Thymus (tissue), 11 donors: ENCODE data around the gene KCNT2. TPM values are rescaled to one million over a fixed set of nuclear protein-coding genes. Genes with fewer than 3 reads are reported as not detected.

Experiments
- DNase-seq, 9 donors: peaks; one replicate each; pipeline ENCODE4 v3.0.0-alpha.2; 2013; ENCODE audit warnings: low spot score in 9 of 9, low read depth in 6 of 9, missing footprints in 1 of 9
- H3K27ac ChIP-seq, 2 donors: one replicate each; pipeline ENCODE4 v1.5.1; 2013; ENCODE audit warnings: control low read depth in 1 of 2, low read depth in 1 of 2, low read length in 1 of 2, mild to moderate bottlenecking in 1 of 2, moderate library complexity in 1 of 2
- H3K27me3 ChIP-seq, 2 donors: one replicate each; pipeline ENCODE4 v1.5.1; 2013; ENCODE audit warnings: low read length in 1 of 2; ENCODE audit not compliant: control insufficient read depth in 2 of 2, insufficient read depth in 1 of 2
- H3K36me3 ChIP-seq, 2 donors: one replicate each; pipeline ENCODE4 v1.5.1; 2013; ENCODE audit warnings: low read length in 1 of 2, mild to moderate bottlenecking in 1 of 2, moderate library complexity in 1 of 2; ENCODE audit not compliant: control insufficient read depth in 2 of 2, insufficient read depth in 2 of 2
- H3K4me1 ChIP-seq, 2 donors: one replicate each; pipeline ENCODE4 v1.5.1; 2013; ENCODE audit warnings: low read length in 2 of 2; ENCODE audit not compliant: control insufficient read depth in 2 of 2, insufficient read depth in 2 of 2
- H3K4me3 ChIP-seq, 2 donors: one replicate each; pipeline ENCODE4 v1.5.1; 2013; ENCODE audit warnings: low read length in 2 of 2, control low read depth in 1 of 2, mild to moderate bottlenecking in 1 of 2
- H3K9me3 ChIP-seq, 2 donors: one replicate each; pipeline ENCODE4 v1.5.1; 2013; ENCODE audit warnings: low read length in 1 of 2, mild to moderate bottlenecking in 1 of 2; ENCODE audit not compliant: control insufficient read depth in 2 of 2, insufficient read depth in 1 of 2
- WGBS: extraction: QIAGEN DNeasy Blood & Tissue Kit; methylation state at CpG from one replicate; pipeline ENCODE4 v1.1.7; 2013; 5-methylcytosine and 5-hydroxymethylcytosine counted together
- polyA plus RNA-seq: library from polyadenylated mRNA; stranded (reverse); fragments of 200-250 nt; gene quantifications from one replicate; pipeline ENCODE4 v1.2.3, GENCODE V29; 2013
- total RNA-seq: library from RNA; stranded (reverse); fragments of 120-200 nt; gene quantifications from one replicate; pipeline ENCODE4 v1.2.4, GENCODE V29; 2013
- donor health status: healthy.

KCNT2 gene
- total and polyA plus RNA-seq, 2 donors, result 0.41 to 0.85 TPM

- Histone ChIP-seq H3K27ac (no peak overlapping the region), H3K4me3 (no peak overlapping the region), H3K27me3 (no peaks in the 10 kb centered on the region), H3K36me3 (no peaks in the 10 kb centered on the region), H3K4me1 (no peaks in the 10 kb centered on the region), H3K9me3 (no peaks in the 10 kb centered on the region)
- no peak for DNase-seq
- 94% methylated on average over 3 of the region's 3 CpGs for WGBS
These were observed 399.0 kb downstream of the KCNT2 start for GRCh38 chr1:196209265-196209664.

GRCh38 chr1:196207612-196208217 lies 400.5 kb downstream of the KCNT2 start:
- Histone ChIP-seq H3K4me1 (no peaks in the 10 kb centered on the region), H3K36me3 (no peaks in the 10 kb centered on the region), H3K27ac (no peak overlapping the region), H3K4me3 (no peak overlapping the region), H3K27me3 (no peaks in the 10 kb centered on the region), H3K9me3 (no peaks in the 10 kb centered on the region)
- 87% methylated on average over 3 of the region's 3 CpGs for WGBS
- DNase-seq, result no peak

GRCh38 chr1:196205882-196206281 lies 402.4 kb downstream of the KCNT2 start:
- no peaks in the 10 kb centered on the region for H3K4me1 ChIP-seq
- no peak overlapping the region for H3K4me3 ChIP-seq
- DNase-seq, result no peak
- WGBS, result 93% methylated on average over 2 of the region's 2 CpGs
- H3K27me3 ChIP-seq, result no peaks in the 10 kb centered on the region
- H3K9me3 ChIP-seq, result no peaks in the 10 kb centered on the region
- no peaks in the 10 kb centered on the region for H3K36me3 ChIP-seq
- H3K27ac ChIP-seq, result no peak overlapping the region

DNA sequence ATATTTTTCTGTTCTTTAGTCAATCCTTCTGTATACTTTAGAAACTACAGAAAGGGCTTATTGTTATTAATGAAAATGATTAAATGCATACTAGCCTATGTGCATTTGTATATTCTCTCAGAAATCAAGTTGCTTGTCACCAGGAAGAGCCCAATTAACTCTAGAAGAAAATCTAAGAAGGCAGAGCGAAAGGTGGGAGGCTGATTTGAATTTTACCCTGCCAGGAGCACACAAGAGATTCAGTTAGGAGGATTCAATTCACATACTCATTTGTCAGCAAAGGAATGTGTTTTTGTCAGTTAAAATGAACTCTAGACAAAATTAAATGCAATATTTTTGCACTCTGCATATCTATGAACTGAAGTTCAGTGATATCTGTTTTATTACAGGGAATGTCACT lies 411.8 kb downstream of the KCNT2 start:
- no peaks in the 10 kb centered on the region for H3K27me3 ChIP-seq
- H3K9me3 ChIP-seq, result no peaks in the 10 kb centered on the region
- no peaks in the 10 kb centered on the region for H3K36me3 ChIP-seq
- no peak overlapping the region for H3K27ac ChIP-seq
- H3K4me3 ChIP-seq, result no peak overlapping the region
- 91% methylated on average over 1 of the region's 1 CpG for WGBS
- no peaks in the 10 kb centered on the region for H3K4me1 ChIP-seq
- DNase-seq, result no peak

GRCh38 chr1:196193896-196194559 lies 414.2 kb downstream of the KCNT2 start:
- Histone ChIP-seq H3K4me1 (no peaks in the 10 kb centered on the region), H3K27ac (no peak overlapping the region), H3K9me3 (no peaks in the 10 kb centered on the region), H3K36me3 (no peaks in the 10 kb centered on the region), H3K4me3 (no peak overlapping the region), H3K27me3 (no peaks in the 10 kb centered on the region)
- WGBS, result 30% methylated on average over 3 of the region's 3 CpGs
- no peak for DNase-seq

GRCh38 chr1:196183941-196184340 lies 424.3 kb downstream of the KCNT2 start:
- no peaks in the 10 kb centered on the region for H3K9me3 ChIP-seq
- H3K27ac ChIP-seq, result no peak overlapping the region
- WGBS, result 97% methylated on average over 8 of the region's 8 CpGs
- DNase-seq, result no peak
- no peaks in the 10 kb centered on the region for H3K27me3 ChIP-seq
- H3K36me3 ChIP-seq, result no peaks in the 10 kb centered on the region
- H3K4me3 ChIP-seq, result no peak overlapping the region
- H3K4me1 ChIP-seq, result no peaks in the 10 kb centered on the region

DNA sequence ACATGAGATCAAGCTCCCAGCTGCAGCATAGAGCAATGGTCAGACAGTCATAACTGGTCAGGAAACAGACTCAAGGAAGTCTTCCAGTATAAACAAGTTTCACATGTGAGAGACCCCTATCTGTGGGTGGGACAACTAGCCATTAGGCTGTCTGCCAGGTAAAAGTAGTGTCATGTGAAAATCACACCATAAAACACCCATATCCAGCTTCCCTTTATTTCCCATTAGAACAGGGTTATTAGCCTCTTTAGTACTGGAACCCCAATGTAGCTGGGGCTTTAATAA lies 426.7 kb downstream of the KCNT2 start:
- Histone ChIP-seq H3K4me3 (no peak overlapping the region), H3K4me1 (no peaks in the 10 kb centered on the region), H3K27me3 (no peaks in the 10 kb centered on the region), H3K36me3 (no peaks in the 10 kb centered on the region), H3K9me3 (no peaks in the 10 kb centered on the region), H3K27ac (no peak overlapping the region)
- no peak for DNase-seq

DNA sequence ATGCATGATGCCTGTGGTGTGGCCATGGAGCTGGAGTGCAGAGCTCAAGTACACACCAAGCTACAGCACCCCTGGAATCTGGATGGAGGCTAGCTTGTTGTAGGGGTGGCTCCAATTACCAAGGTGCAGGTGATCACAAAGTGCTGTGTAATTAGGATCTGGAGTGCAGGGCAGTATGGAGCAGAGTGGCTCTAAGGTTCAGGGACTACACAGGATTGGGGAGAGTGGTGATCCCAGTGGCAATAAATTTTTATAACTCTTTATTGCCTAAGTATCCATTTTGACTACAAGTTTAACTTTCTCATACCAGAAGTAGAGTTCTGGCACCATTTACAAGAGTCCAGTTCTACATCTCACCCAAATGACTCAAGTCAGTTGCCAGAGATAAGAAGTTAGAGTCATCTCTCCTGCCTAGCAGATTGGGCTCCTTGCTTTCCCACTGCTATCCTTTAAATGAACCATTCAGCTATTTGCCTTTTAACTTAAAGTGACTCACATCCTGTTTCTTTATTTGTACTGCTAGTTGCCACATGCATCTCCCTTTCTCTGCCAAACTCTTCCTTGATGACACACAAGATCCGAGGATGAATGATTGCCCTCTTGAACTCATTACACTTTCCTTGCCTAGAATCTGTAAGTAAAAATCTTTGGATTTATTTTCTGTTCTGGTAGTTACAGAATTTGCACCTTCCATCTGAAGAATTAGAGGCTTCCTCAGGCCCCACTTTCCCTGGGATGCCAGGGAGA lies 427.2 kb downstream of the KCNT2 start:
- WGBS, result 50% methylated on average over 1 of the region's 1 CpG
- no peak for DNase-seq

DNA sequence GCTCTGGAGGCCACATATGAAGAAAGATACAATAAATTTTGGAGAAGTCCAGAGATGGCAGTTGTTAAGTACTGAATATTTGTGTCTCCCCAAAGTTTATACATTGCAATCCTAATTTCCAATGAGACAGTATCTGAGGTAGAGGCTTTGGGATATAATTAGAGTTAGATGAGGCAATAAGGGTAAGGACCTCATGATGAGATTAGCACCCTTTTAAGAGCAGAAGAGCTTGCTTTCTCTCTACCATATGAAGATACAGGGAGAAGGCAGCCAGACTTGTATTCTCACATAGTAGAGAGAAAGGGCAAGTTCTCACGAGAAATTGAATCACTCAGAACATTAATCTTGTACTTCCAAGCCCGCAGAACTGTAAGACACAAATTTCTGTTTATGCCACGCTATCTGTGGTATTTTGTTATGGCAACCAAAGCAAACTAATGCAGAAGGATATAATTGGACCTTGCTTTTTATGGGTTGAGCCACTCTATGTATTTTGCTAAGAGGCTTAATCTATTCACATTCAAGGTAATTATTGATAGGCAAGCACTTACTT lies 430.1 kb downstream of the KCNT2 start:
- no peaks in the 10 kb centered on the region for H3K27me3 ChIP-seq
- 95% methylated on average over 3 of the region's 3 CpGs for WGBS

More for the DNA sequence above, 427.2 kb downstream of the KCNT2 start:
- H3K27ac ChIP-seq, result no peak overlapping the region
- H3K4me1 ChIP-seq, result no peaks in the 10 kb centered on the region
- H3K36me3 ChIP-seq, result no peaks in the 10 kb centered on the region
- no peaks in the 10 kb centered on the region for H3K9me3 ChIP-seq
- no peaks in the 10 kb centered on the region for H3K27me3 ChIP-seq
- no peak overlapping the region for H3K4me3 ChIP-seq

More for the DNA sequence above, 430.1 kb downstream of the KCNT2 start:
- Histone ChIP-seq H3K4me3 (no peak overlapping the region), H3K27ac (no peak overlapping the region), H3K36me3 (no peaks in the 10 kb centered on the region), H3K4me1 (no peaks in the 10 kb centered on the region), H3K9me3 (no peaks in the 10 kb centered on the region)
- no peak for DNase-seq
